Non-pigmented ciliary epithelial cell (primary cell): ENCODE results near the gene SH3GL1.
"Not testable (repeated sequence)": the region's sequence is repeated elsewhere in the genome, so short reads cannot be mapped to it uniquely, and the experiment has no call there.

Experiments used
- DNase-seq: peaks from one replicate; pipeline ENCODE4 v3.0.0-alpha.2; 2010; ENCODE audit warnings: low read depth

Gene SH3GL1

DNA sequence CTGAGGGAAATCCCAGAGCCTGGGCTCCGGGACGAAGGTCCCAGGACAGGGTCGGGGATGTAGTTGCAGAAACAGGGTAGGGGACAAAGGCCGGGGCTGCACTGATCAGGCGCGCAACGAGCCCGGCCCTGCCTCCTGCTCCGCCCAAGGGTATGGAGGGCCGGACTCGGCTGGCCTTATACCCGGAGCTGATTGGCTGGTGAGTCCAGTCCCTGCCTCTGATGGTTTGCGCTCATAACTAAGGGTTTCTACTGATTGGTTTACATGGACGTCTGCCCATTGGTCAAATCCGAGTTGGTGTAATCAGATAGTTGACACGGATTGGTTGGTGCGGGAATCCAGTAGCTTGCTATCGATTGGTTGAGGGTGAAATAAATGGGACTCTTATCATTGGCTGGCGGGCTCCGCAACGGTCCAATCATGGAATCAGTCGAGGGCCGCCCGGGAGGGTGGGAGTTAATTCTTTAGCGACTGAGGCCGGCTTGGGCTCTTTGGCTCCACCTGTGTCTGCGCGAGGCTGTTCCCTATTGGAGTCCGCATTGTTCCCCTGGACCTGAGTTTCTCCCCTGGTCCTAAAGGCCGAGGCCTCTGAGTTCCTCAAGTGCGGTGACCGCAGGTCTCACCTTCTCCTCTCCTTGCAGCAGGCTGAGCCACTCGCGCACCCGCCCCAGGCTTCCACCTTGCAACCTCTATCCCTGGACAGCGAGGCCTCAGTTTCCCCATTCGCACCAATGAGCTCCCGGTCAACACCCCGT is 57.6 kb downstream of the SH3GL1 start:
- DNase-seq: peak; percentile 100

DNA sequence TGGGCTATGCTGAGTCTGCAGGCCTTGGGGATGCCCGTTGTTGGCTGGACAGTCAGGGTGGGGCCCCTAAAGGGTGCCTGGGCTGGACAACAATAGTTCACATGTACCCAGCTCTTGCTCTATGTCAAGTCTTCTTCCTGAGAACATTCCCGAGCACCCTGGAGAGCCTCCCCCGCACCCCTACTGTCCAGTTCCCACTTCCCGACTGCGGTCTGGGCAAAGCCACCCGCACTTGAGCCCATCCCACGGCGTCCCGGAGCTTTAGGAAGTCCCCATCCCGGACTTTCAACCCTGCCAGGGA is 58.1 kb downstream of the SH3GL1 start:
- DNase-seq: no peak

DNA sequence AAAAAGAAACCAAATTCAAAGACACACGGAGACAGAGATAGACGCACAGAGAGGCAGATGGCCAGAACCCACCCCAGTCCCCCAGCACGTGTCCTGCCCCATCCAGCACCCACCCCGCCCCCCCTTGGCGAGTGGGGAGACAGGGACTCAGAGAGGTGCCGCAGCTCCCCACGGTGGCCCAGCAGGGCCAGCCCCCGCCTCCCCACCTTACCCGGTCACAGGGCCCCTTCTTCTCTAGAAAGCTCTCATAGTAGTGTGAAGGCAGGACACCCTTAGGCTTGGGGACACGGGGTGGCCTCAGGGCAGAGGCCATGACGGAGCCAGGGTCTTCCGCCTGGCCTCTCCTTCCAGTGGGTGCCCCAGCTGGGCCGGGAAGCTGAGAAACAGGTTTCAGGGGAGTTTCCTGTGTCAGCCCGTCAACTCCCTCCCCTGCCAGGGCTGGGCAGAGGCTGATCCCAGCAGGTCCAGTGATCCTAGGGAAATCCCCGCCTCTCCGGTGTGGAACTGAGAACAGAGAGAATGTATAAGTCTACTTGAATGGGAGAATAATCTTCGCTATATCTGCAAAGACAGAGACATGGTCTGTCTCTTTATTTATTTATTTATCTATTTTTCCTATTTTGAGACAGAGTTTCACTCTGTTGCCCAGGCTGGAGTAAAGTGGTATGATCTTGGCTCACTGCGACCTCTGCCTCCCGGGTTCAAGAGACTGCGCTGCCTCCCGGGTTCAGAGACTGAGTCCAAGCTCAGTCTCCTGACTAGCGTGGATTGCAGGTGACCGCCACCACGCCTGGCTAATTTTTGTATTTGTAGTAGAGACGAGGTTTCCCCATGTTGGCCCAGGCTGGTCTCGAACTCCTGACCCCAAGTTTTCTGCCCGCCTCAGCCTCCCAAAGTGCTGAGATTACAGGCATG is 61.6 kb downstream of the SH3GL1 start, which contains the start of gene STAP2:
Gene STAP2, minus strand, starts transcription at position 387 of the 915 bp plus-strand sequence. Its CDS starts 74 bp downstream, at position 313.
- DNase-seq: no peak

GRCh38 chr19:4337906-4338440 is 62.4 kb downstream of the SH3GL1 start:
- DNase-seq: no peak

DNA sequence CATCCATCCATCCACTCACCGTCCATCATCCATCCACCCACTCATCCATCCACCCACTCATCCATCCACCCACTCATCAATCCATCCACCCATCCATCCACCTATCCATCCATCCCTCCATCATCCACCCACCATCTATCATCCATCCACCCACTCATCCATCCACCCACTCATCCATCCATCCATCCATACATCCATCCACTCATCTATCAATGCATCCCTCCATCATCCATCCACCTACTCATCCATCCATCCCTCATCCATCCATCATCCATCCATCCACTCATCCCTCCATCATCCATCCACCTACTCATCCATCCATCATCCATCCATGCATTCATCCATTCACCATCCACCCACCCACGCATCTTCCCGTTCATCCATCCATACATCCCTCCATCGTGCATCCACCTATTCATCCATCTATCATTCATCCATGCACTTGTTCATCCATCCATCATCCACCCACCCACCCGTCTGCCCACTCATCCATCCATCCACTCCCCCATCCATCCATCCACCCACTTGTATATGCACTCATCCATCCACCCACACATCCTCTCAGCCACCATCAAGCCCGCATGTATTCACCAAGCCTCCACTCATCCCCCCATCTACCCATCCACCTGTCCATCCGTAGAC is 65.3 kb downstream of the SH3GL1 start:
- no peak for DNase-seq

DNA sequence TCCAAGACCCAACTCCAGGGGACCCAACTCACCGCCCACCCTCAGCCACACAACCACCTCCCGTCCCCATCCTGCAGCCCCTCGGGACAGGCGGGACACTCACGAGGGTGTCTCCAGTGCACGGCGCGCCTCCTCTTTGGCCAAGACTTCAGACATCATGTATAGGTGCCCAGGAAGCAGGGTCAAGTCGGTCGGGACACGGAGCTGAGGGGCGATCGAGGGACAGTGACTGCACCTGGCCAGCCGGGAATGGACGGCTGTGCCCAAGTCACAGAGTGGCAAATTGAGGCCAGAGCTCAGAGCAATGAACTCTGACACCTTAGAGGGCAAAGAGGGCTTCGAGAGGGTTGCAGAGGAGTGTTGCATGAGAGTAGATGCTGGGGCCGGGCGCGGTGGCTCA is 70.5 kb downstream of the SH3GL1 start:
- no peak for DNase-seq

- not testable (repeated sequence) for DNase-seq
These were observed 71.2 kb downstream of the SH3GL1 start for GRCh38 chr19:4328991-4329681.

GRCh38 chr19:4328243-4328990 is 71.9 kb downstream of the SH3GL1 start:
- DNase-seq: peak; percentile 82

DNA sequence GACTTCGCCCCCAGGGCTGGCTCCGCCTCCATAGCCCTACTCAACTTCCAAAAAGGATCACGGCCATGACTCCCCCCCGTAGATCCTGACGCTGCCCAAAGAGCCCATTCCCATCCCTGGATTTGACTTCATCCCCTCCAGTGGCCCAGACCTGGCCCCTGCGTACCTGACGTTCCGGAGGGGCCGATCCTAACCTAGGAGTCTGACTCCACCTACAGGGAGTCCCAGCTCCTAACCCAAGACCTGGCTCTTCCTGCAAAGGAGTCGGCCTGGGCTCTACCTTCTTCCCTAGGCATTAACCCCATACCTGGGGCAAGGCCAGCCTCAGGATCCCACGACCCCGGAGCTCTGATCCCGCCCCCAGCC is 72.5 kb downstream of the SH3GL1 start:
- DNase-seq: no peak

DNA sequence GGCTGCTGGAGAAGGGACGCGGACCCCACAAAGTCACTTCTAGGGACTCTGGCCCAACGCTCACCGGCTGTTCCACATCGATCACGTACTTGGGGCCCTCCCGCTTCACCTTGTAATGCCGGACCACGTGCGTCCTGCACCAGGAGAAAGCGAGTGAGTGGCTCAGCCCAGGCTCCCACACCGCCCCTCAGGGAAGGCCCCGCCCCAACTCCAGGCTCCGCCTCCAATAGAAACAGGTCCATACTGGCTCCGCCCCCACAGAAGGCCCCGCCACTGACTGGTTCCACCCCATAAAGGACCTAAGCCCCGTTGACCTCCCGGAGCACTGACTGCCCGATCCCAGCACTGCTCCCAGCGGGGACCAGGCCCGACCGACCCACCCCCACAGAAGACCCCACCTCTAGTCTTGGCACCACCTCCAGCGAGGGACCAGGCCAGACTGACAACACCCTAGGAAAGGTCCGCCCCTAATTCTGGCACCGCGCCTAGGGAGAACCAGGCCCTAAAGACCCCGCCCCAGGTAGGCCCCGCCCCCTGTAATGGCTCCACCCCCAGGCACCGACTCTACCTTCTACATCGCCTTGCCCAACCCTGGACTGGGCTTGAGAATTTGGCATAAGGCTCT is 73.0 kb downstream of the SH3GL1 start:
- DNase-seq: no peak

GRCh38 chr19:4326837-4327251 is 73.5 kb downstream of the SH3GL1 start:
- DNase-seq: no peak

DNA sequence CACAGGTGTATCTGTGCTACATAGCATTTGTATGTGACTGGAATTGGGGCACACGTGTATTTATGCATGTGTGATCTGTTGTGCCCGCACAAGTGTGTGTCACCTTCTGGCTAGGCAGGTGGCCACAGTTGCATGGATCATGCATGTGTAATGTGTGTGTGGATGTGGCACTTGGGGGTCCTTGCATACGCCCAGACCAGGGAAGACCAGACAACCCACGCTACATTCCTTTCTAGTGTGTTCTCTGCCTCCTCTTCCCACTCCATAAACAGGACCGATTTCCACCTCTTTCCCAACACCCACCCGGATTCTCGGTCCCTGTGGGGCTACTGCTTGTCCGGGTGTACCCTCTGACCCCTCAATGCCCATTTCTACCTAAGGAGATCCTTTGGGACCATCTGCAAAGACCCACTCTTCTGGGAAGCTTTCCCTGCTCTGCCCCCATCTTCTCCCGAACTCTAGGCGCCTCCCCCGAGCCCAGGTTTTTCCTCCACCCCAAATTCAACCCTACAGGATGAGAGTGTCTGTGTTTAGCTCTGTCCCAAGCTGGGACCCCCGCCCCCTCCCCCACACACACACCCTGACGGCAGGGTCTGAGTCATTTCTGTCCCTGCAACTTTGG is 74.0 kb downstream of the SH3GL1 start:
- DNase-seq: no peak

- no peak for DNase-seq
These were observed 76.1 kb downstream of the SH3GL1 start for GRCh38 chr19:4324228-4324627.

DNA sequence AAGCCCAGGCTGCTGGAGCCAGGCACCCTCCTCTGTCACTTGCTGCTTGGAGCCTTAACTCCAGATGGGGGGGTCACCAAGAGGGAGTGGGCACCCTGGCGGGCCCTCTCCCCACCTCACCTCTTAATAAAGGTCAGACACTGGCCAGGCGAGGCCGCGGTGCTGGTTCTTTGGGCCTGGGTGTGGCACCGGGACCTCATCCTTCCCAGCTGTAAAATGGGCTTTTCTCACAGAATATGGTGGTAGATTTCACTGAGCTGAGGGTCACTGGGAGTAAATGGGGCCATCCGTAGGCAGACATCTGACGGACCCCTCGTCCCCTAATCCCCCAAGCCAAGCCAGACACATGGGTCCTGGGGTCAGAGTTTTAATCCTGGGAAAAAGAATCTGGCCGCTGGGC is 76.7 kb downstream of the SH3GL1 start:
- DNase-seq: no peak

DNA sequence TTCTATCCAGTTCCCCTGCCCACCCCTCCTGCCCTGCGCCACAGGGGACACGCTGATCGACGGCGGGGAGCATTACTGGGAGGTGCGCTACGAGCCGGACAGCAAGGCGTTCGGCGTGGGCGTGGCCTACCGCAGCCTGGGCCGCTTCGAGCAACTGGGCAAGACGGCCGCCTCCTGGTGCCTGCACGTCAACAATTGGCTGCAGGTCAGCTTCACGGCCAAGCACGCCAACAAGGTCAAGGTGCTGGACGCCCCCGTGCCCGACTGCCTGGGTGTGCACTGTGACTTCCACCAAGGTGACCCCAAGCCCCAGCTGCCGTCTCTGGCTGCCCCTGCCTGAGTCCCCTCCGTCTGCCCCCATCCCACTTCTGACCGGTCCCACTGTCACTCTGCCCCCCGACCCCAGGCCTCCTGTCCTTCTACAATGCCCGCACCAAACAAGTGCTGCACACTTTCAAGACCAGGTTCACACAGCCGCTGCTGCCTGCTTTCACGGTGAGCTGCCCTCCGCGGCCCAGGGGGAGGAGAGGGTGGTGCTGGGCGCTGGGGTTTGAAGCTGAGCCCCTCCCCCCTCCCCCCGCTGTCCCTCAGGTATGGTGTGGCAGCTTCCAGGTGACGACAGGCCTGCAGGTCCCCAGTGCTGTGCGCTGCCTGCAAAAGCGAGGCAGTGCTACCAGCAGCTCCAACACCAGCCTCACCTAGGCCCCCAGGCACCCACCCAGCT is 77.2 kb downstream of the SH3GL1 start:
- DNase-seq: no peak

DNA sequence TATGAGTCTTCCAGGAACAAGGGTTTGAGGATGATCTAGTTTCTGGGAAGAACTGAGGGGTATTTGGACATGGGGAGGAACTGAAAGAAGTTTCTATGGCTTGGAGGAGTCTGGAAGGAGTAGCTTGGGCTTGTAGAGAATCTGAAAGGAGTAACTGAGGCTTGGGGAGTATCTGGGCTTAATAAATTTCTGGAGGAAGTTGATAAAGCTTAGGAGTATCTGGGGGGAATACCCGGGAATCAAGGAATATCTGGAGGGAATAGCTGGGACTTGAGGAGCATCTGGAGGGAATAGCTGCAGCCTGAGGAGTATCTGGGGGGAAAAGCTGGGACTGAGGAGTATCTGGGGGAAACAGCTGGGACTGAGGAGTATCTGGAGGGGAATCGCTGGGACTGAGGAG is 79.9 kb downstream of the SH3GL1 start:
- DNase-seq: no peak

GRCh38 chr19:4319067-4319718 is 81.2 kb downstream of the SH3GL1 start:
- DNase-seq: no peak

GRCh38 chr19:4318460-4318859 is 81.9 kb downstream of the SH3GL1 start:
- DNase-seq: no peak

- DNase-seq: no peak
These were observed 83.4 kb downstream of the SH3GL1 start for GRCh38 chr19:4316956-4317355.
